Neural cell (in vitro differentiated cells): ENCODE results near the gene LY9.

Experiments used
- CTCF ChIP-seq: fragments of 450-650 bp; IDR thresholded peaks from 2 replicates; pipeline ENCODE4 v1.5.1; 2014; ENCODE audit warnings: antibody characterized with exemption, mild to moderate bottlenecking, moderate library complexity; ENCODE audit not compliant: poor library complexity, severe bottlenecking
- EP300 ChIP-seq: fragments of 450-650 bp; conservative IDR thresholded peaks from 2 replicates; pipeline ENCODE4 v1.6.1; 2014; ENCODE audit warnings: antibody characterized with exemption, mild to moderate bottlenecking, moderate library complexity; ENCODE audit not compliant: poor library complexity, severe bottlenecking
- EZH2 ChIP-seq: fragments of 200-600, 300-800 bp; shearing (Covaris generic), sonication (generic); IDR thresholded peaks from 2 replicates; pipeline ENCODE4 v1.6.1; 2014; ENCODE audit warnings: antibody characterized with exemption, low read length, borderline replicate concordance, mild to moderate bottlenecking; ENCODE audit not compliant: insufficient read depth, poor library complexity, severe bottlenecking
- POLR2AphosphoS5 ChIP-seq: IDR thresholded peaks from 2 replicates; pipeline ENCODE4 v1.6.1; 2012
- REST ChIP-seq: IDR thresholded peaks from 2 replicates; pipeline ENCODE4 v1.6.1; 2012; ENCODE audit warnings: borderline replicate concordance
- TAF1 ChIP-seq: IDR thresholded peaks from 2 replicates; pipeline ENCODE4 v1.6.1; 2012; ENCODE audit warnings: low read depth

GRCh38 chr1:160829766-160830165, 33.8 kb downstream of the LY9 start:
- TF ChIP-seq EP300 (no peak), CTCF (no peak), REST (no peak), EZH2 (no peak), TAF1 (no peak), POLR2AphosphoS5 (no peak)
